A673 (cell line): ENCODE data around the gene NUP85.

Experiments used
- CTCF ChIP-seq: fragments of 300-800, 200-600 bp; sonication (generic); conservative IDR thresholded peaks from 2 replicates; pipeline ENCODE4 v1.5.1; 2017; ENCODE audit warnings: low read depth, mild to moderate bottlenecking, antibody characterized with exemption, low read length, moderate library complexity, mixed read lengths
- EZH2 ChIP-seq: fragments of 200-600 bp; sonication (generic); IDR thresholded peaks from 2 replicates; pipeline ENCODE4 v1.6.1; 2017; ENCODE audit warnings: borderline replicate concordance, low read depth, mild to moderate bottlenecking, mixed read lengths, antibody characterized with exemption, low read length; ENCODE audit not compliant: poor library complexity, severe bottlenecking

GRCh38 chr17:75218131-75218530, 12.7 kb downstream of the NUP85 start:
- TF ChIP-seq CTCF (no peak), EZH2 (no peak)
